Activated T-helper 1 cell treated with anti-CD3 and anti-CD28 coated beads, Interleukin-12 subunit alpha, Interleukin-12 subunit beta, Interleukin-2, Interleukin-4 antibody, amounts not matched to agents 30 ng/mL and 10 ng/mL and 1 ng/mL, durations not matched to agents 14 hours and 24 hours and 36 hours (primary cell): ENCODE results near the gene CNPY1. TPM values are rescaled to one million over a fixed set of nuclear protein-coding genes. Genes with fewer than 3 reads are reported as not detected.

Experiments
- DNase-seq: peaks from one replicate; pipeline ENCODE4 v3.0.0; 2021; ENCODE audit warnings: low spot score
- H3K27ac Mint-ChIP-seq: one replicate; pipeline ENCODE4 v1.8.0; 2021; ENCODE audit warnings: mild to moderate bottlenecking, mixed read lengths
- H3K27me3 Mint-ChIP-seq: one replicate; pipeline ENCODE4 v1.8.0; 2022; ENCODE audit warnings: mild to moderate bottlenecking, moderate library complexity, mixed read lengths; ENCODE audit not compliant: insufficient read depth
- H3K36me3 Mint-ChIP-seq: one replicate; pipeline ENCODE4 v1.8.0; 2021; ENCODE audit warnings: low read depth, mixed read lengths
- H3K4me1 Mint-ChIP-seq: one replicate; pipeline ENCODE4 v1.8.0; 2021; ENCODE audit warnings: low read depth, mixed read lengths
- H3K4me3 Mint-ChIP-seq: one replicate; pipeline ENCODE4 v1.8.0; 2021; ENCODE audit warnings: mild to moderate bottlenecking, moderate library complexity, mixed read lengths
- H3K9me3 Mint-ChIP-seq: one replicate; pipeline ENCODE4 v1.8.0; 2021; ENCODE audit warnings: mixed read lengths
- intact Hi-C: fragments of 100-400 bp; cut with micrococcal nuclease; formaldehyde crosslinking; loops from one replicate; pipeline ENCODE4 v1.15.1; 2024
- total RNA-seq: library from RNA; stranded (reverse); gene quantifications from 2 replicates; pipeline ENCODE4 v1.2.3, GENCODE V29; 2022

Gene CNPY1
- total RNA-seq, 1 donor from 2014 or later = not detected

DNA sequence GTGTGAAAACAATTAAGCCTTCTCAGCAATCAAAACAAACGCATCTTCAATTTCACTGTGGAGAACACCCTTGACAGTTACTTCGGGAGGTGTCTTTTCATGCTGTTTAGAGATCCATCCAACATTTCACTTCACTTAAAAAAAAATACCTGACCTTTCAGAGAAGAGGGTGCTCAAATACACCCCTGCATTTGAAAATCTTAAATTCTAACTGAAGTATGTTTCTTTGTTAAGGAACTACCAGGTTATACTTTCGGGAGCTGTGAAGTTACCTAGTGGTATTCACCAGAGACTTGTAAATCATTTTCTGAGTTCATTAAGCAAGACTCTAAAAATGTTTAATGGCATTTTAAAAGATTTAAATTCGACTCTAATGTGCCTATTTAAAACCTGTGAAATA lies 38.8 kb downstream of the CNPY1 start:
- H3K4me3 Mint-ChIP-seq = no peak overlapping the region
- H3K27me3 Mint-ChIP-seq = peaks cover 88% of the 10 kb centered on the region
- H3K27ac Mint-ChIP-seq = no peak overlapping the region
- H3K9me3 Mint-ChIP-seq = peaks cover 4% of the 10 kb centered on the region
- peaks cover 10% of the 10 kb centered on the region for H3K36me3 Mint-ChIP-seq
- peaks cover 18% of the 10 kb centered on the region for H3K4me1 Mint-ChIP-seq
- intact Hi-C loops = loop anchor here (1.0 kb wide), 1 partner anchor 38 kb away; no protein-coding TSS in a partner anchor
- no peak for DNase-seq

DNA sequence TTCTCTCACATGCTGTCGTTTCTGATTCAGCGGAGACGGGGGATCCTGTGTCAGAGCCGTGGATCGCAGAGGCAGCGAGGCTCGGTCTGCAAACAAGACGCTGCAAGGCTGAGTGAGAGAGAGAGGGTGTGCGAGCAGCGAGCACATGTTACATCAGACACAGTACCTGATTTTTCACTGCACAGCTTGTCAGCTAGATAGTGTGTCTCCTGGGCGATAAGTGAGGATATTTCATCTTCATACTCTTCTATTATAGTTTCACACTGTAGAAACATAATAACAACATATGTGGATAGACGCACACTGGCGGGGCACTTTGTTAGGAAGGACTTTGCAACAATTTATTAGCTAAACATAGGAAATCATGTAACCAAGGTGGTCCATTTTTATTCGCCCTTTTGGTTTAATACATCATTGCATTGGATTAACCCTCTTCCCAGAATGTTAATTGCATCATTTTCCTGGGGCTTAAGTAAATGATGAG lies 39.5 kb downstream of the CNPY1 start:
- H3K4me1 Mint-ChIP-seq = peaks cover 18% of the 10 kb centered on the region
- no peak overlapping the region for H3K4me3 Mint-ChIP-seq
- intact Hi-C loops = loop anchor here (1.0 kb wide), 1 partner anchor 38 kb away; no protein-coding TSS in a partner anchor
- peak overlapping the region; percentile 14 for H3K27ac Mint-ChIP-seq
- peaks cover 88% of the 10 kb centered on the region for H3K27me3 Mint-ChIP-seq
- DNase-seq = no peak
- peaks cover 10% of the 10 kb centered on the region for H3K36me3 Mint-ChIP-seq
- H3K9me3 Mint-ChIP-seq = peaks cover 4% of the 10 kb centered on the region

DNA sequence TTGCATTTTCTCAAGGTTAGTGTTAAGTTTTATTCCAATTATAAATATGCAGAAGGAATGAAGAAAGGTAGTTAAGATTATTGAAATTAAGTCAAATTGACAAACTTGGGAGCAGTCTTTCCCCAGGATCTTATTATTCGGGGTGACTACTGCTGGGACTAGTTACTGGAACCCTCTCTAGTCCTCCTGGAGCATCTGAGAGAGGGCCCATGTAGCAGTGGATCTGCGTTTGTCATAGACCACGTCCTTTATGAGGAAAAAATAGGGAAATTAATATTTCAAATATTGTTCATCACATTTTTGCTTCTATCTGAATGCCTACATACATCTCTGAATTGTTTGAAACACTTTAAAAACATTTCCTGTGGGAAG lies 41.0 kb downstream of the CNPY1 start:
- Mint-ChIP-seq H3K27me3 (peaks cover 89% of the 10 kb centered on the region), H3K27ac (no peak overlapping the region), H3K9me3 (peaks cover 4% of the 10 kb centered on the region), H3K36me3 (peaks cover 10% of the 10 kb centered on the region), H3K4me3 (no peak overlapping the region), H3K4me1 (peaks cover 18% of the 10 kb centered on the region)
- intact Hi-C loops = no loop called here
- no peak for DNase-seq

DNA sequence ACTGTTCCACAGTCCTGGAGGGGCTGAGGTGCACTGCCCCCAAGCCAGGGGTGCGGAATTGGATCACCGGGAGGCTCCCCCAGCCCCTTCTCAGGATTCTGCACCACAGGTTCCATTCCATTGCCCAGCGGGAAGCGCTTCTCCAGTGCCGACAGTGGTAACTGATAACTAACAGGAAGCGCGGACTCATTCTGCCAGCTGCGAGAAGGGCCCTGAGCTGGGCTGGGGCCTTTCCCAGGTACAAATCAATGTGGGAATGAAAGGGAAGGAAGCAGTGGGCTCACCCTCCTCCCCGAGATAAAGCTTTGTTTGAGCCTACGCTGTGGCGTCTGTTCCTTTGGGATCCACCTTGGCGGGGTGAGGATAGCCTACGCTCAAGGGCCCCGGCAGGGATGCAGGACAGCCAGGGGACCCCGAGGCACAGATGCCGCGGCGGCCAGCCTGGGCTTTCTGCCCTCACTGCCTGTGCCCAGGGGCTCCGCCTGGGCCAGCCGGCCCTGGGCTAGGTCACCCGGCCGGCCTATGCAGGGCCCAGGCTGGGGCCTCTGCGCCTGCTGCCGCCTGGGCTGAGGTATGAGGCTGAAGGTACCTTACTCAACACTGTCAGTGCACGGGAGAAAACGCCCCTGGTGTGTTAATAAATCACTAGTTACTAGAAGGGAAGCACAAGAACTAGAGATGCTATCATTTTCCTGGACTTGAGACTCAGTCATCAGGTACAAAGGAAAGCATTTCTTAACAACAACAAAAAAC lies 49.0 kb downstream of the CNPY1 start:
- no peak overlapping the region for H3K27ac Mint-ChIP-seq
- no peaks in the 10 kb centered on the region for H3K9me3 Mint-ChIP-seq
- H3K4me3 Mint-ChIP-seq = no peak overlapping the region
- intact Hi-C loops = no loop called here
- no peak for DNase-seq
- no peaks in the 10 kb centered on the region for H3K4me1 Mint-ChIP-seq
- peaks cover 44% of the 10 kb centered on the region for H3K27me3 Mint-ChIP-seq
- H3K36me3 Mint-ChIP-seq = no peaks in the 10 kb centered on the region

DNA sequence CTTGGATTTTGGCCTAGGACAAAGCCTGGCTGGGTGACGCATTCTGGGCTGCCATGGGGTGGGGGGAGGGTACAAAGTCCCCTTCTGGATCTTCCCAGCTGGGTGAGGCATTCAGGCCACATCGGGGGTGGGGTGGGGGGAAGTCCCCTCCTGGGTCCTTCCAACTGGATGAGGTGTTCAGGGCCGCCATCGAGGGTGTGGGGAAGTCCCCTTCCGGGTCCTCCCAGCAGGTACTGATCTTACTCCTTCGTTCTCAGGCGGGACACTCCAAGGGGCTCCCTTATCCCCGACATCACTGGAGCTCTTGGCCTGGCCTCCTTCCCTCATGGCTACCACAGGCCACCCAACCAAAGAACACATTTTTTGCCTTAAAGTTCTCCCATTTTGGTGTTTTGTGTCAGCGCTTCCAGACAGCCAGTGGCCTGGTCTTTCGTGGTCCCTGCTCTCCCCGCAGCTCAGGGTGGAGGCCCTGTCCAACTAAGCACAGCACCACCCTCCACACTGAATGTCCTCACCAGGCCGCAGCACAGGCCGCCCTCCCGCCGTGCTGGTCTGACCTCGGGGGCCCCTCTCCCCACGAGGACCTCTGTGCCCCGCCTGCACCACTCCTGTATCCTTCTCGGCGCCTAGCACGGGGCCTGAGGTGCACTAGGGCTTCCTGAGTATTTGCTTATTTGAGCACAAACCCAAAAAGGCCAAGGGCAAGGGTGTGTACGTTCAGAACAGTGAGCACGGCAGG lies 49.9 kb downstream of the CNPY1 start:
- no peaks in the 10 kb centered on the region for H3K36me3 Mint-ChIP-seq
- H3K27me3 Mint-ChIP-seq = peaks cover 41% of the 10 kb centered on the region
- H3K4me3 Mint-ChIP-seq = no peak overlapping the region
- intact Hi-C loops = no loop called here
- no peaks in the 10 kb centered on the region for H3K9me3 Mint-ChIP-seq
- H3K4me1 Mint-ChIP-seq = no peaks in the 10 kb centered on the region
- DNase-seq = no peak
- H3K27ac Mint-ChIP-seq = no peak overlapping the region

DNA sequence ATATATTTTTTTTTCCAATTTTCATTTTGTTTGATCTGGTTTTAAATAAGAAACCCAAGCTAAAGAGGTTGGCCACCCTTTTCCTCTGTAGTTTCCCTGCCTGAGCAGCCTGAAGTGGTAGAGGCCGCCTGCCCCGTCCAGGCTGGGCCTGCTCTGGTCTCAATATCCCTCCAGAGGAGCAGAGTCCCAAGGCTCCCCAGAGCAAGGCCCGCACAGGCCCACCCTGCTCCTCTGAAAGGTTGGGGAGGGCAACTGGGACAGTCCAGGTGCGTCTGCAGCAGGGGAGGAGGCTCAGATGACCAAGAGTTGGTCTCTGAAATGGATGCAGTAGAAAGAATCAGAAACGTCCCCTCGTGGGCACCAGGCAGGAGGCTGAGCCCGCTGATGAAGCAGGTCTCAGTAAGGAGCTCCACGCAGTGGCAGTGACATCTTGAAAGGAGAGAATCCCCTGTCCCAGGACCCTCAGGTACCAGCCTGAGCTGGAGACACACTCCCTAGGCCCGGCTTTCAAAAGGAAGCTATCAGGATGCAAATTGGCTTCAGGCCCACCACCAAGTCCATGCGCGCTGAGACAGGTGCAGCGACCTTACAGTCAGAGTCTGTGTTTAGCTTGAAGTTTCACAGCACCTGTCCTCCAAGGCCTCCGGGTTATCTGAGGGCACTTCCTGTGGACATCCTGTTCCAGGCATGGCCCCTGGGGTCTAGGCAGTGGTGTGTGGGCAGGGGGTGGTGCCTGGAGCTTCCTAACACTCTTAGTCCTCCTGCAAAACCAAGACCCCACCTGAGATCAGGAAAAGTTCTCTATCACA lies 50.7 kb downstream of the CNPY1 start:
- Mint-ChIP-seq H3K4me3 (no peak overlapping the region), H3K4me1 (peaks cover 7% of the 10 kb centered on the region), H3K9me3 (no peaks in the 10 kb centered on the region), H3K27ac (no peak overlapping the region), H3K36me3 (peaks cover 1% of the 10 kb centered on the region), H3K27me3 (peaks cover 40% of the 10 kb centered on the region)
- no peak for DNase-seq
- intact Hi-C loops = no loop called here

DNA sequence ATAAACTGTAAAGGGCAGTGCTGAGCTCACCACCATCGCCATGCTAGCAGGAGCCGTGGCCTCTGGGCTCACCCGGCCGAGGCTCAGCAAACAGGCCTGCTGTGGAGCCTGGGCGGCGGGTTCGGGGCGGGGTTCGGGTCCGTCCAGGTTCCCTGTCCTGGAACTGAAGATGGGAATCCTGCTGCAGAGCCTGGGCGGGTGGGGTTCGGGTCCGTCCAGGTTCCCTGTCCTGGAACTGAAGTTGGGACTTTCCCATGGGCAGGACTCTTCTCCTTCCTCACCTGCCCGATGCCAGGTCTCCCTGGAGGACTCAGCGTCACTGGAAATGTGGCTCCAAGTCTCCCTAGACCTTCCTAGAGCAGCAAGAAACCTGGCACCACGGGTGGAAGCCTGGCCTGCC lies 51.8 kb downstream of the CNPY1 start:
- Mint-ChIP-seq H3K4me3 (no peak overlapping the region), H3K36me3 (peaks cover 1% of the 10 kb centered on the region), H3K27me3 (peaks cover 39% of the 10 kb centered on the region), H3K9me3 (no peaks in the 10 kb centered on the region), H3K27ac (no peak overlapping the region), H3K4me1 (peaks cover 10% of the 10 kb centered on the region)
- no peak for DNase-seq
- intact Hi-C loops = no loop called here

DNA sequence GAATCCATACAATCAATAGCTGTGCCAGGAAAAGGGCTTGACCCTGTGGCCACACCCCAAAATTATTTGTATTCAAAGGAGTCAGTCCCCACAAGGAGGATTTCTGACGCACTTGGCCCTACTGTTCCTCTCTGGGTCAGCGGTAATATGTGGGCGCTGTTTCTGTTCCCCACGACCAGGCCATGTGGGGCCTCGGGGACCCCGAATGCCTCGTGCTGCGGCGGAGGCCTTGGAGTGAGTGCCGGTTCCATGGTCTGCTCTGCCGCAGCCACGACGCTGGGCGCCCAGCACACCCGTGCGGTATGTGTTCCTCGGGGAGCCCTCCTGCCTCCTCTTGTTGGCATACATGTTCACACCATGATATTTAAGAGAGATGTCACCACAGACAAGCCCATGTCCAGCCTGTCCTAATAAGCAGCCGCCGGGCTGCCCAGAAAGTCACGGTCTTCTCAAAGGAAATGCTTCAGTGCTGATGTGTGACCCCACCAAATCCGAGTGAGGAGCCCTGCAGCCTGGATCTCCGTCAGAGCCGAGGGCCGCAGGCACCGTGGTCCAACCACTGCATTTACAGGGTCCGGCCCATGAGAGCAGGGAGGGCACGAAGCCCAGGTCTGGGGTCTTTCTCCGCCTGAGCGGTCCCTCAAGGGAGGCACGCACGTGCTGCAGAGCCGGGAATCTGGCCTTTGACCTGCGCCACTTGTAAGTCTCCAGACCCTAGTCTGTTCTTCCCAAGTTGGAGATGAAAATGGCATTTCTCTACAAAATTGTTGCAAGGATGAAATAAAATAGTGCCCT lies 52.4 kb downstream of the CNPY1 start:
- Mint-ChIP-seq H3K9me3 (no peaks in the 10 kb centered on the region), H3K27ac (no peak overlapping the region), H3K4me1 (peaks cover 10% of the 10 kb centered on the region), H3K4me3 (no peak overlapping the region), H3K36me3 (peaks cover 1% of the 10 kb centered on the region), H3K27me3 (peaks cover 37% of the 10 kb centered on the region)
- no peak for DNase-seq
- intact Hi-C loops = no loop called here

DNA sequence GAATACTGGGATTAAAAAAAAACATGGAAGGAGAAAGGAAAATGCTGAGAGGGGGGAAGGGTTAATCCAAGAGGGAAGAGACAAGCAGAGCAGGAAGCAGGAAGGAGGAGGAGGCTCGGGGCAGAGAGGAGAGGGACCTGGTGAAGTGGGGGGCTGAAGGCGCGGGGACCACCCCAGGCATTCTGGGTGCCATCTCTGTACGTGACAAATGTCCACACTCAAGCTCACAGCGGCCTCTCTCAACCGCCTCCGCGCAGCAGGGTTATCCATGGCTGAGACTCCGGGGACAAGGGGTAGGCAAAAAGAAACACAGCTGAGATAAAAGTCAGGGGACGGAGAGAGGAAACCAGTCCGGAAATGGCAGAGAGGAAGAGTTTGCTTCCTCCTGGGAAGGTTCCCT lies 54.5 kb downstream of the CNPY1 start:
- no peak for DNase-seq
- Mint-ChIP-seq H3K36me3 (peaks cover 1% of the 10 kb centered on the region), H3K4me1 (peaks cover 10% of the 10 kb centered on the region), H3K9me3 (no peaks in the 10 kb centered on the region), H3K4me3 (no peak overlapping the region), H3K27ac (no peak overlapping the region), H3K27me3 (peaks cover 34% of the 10 kb centered on the region)
- intact Hi-C loops = no loop called here

DNA sequence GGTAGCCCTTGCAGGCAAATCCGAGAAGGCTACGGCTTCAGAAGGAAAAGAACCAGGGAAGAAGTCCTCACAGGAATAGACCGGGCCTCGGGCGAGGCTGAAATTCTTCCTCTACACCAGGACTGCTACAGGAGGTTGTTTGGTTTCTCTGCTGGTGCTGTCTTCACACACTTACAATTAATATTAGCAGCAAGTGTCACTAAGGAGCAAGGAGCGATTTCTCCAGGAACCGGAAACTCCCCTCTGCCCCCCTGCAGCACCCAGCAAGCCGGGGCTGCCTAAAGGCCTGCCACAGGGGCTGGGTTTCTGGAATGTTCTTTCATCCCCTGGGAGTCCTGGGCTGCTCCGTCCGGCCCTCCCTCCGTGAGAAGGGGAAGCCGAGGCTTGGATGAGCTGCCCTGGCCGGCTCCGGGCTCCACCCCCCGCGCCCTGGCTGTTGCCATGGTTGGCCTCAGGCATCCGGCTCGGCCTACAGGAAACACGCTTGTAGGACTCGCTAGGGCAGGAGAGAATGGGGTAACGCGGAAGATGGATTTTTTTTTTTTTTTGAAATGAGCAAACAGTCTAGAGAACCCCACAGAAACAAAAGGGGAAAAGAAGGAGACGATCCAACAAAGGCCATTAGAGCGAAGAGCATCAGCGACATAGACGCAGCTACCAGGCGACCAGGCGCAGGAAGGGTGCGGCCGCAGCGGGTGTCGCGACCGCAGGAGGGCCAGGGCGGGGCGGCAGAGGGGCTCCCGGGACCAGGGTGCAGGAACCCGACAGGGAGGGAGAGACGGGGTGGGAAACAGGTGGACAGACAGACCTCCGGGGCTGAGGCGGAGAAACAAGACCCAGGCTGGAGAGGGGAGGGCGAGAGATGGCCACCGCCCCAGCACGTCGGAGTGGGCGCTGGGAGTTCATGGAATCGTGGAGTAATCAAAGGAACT lies 55.4 kb downstream of the CNPY1 start:
- DNase-seq = no peak

DNA sequence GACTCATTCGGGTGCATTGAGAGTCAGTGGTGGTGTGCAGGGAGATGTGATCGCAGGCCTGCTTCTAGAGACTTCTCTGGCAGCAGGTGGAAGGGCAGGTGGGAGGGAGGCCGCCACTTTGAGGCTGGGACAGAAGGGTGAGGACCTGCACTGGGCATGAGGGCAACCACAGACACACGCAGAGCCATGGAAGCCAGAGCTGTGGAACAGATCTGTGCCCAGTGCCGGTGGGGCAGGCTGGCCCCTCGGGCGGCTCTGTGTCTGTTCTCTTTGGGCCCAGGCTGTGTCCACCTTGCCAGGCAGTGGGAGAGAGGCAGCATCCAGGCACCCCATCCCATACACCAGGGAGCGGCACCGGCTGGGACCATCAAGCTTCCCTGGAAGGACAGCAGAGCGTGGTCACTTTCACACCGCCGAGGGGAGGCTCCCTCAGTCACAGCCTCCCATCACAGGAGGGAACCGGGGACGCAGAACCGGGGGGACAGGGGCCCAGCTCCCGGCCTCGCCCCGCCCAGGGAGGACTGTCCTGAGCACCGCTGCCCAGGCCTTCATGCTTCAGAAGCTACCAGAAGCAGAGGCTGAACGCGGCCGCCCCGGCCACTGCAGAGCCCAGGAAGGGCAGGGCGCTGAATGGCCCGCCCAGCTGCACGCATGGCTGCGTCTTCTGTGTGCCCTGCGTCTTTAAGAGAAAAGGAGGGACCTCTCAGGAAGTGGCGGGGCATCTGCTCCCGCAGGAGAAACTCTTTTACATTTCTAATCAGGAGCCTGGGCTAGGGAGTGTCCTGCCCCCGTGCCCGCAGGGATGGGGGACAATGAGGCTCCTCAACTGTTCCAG lies 56.3 kb downstream of the CNPY1 start:
- no peak for DNase-seq
- Mint-ChIP-seq H3K4me1 (peaks cover 10% of the 10 kb centered on the region), H3K36me3 (peaks cover 1% of the 10 kb centered on the region), H3K27me3 (peaks cover 36% of the 10 kb centered on the region), H3K4me3 (peak overlapping the region; percentile 76), H3K9me3 (no peaks in the 10 kb centered on the region), H3K27ac (no peak overlapping the region)
- intact Hi-C loops = no loop called here

More for the DNA sequence above, 55.4 kb downstream of the CNPY1 start:
- H3K9me3 Mint-ChIP-seq = no peaks in the 10 kb centered on the region
- peaks cover 10% of the 10 kb centered on the region for H3K4me1 Mint-ChIP-seq
- intact Hi-C loops = no loop called here
- peak overlapping the region; percentile 82 for H3K27ac Mint-ChIP-seq
- H3K36me3 Mint-ChIP-seq = peaks cover 1% of the 10 kb centered on the region
- peak overlapping the region; percentile 76 for H3K4me3 Mint-ChIP-seq
- peaks cover 34% of the 10 kb centered on the region for H3K27me3 Mint-ChIP-seq
